HG02943 (cell line): ENCODE results near the gene IVD.

Experiments used
- ATAC-seq: cut with Tn5 transposase; IDR thresholded peaks from one replicate; pipeline ENCODE4 v1.9.1; 2021; ENCODE audit warnings: mild to moderate bottlenecking, low read depth, moderate library complexity; ENCODE audit not compliant: unreplicated experiment

The IVD gene

DNA sequence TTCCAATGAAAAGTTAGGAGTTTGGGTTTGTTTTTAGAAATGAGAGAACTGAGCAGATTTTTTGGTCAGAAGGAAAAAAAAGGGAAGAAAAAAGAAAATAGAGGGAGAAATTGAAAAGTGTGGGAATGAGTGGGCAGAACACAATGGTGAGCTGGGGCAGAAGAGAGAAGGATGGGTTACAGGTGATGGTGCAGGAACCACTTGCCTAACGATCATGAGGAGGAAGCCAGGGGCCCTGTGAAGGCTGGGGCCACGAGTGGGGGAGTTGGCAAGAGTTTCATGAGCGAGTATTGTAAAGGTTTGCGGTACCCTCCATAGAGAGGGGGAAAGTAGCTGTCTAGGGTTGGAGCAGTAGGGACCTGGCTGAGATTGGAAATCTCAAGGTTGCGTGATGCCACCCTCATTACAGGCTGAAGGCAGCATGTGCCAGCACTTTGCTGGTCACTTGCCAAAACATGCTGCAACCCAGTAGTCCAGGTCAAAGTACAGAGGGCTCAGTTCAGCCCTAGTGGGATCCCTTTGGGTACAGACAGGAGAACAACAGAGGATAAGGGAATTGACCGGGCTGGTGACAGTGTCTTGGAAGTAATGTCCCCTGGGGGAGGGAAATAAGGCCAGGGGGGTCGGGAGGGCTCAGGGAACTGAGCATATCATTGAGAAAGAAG is 6.6 kb downstream of the IVD start:
- ATAC-seq = no peak

DNA sequence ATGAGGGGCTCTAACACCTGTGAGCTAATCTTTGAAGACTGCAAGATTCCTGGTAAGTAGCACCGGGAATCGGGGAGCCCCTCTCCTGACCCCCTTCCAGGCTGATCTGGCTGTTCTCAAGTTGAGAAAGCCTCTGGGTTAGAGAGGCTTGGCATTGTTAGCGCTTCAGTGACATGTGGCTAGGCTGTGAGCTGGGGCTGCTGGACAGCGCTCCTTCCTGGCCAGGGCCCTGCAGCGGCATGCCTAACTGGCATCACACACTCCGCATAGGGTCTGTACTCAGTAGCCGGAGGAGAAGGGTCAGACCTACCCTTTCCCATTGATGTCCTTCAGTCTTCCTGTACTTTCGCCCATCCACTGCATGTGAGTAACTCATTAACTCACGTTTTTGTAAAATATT is 7.4 kb downstream of the IVD start:
- no peak for ATAC-seq

DNA sequence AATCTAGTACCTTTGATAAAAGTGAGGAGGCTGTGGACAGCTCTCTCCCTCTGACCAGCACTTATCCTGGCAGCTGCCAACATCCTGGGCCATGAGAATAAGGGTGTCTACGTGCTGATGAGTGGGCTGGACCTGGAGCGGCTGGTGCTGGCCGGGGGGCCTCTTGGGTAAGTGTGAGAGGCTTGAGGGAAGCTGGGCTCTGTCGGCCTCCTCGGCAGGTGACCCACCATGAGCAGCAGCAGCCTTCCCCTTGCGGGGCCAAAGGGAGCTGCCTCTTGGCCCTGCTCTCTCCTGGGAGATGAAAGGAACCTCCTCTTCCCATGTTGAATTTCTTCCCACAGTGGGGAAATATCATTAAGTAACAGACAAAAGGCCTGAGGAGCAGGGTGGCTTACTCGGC is 9.2 kb downstream of the IVD start:
- no peak for ATAC-seq

DNA sequence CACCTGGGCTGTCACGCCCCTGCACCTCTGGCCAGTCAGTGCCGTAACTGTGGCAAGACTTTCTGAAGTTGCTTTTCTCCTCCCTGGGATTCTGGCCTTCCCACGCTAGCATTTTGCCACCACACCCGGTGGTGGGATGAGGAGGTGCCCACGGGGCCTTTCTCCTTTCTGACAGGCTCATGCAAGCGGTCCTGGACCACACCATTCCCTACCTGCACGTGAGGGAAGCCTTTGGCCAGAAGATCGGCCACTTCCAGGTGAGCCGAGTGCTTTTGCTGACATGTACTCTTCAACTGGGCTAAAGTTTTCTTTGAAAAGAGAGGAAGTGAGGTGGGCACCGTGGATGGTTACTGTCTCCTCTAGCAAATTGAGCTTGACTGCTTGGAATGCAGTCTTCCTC is 9.6 kb downstream of the IVD start:
- ATAC-seq = no peak

DNA sequence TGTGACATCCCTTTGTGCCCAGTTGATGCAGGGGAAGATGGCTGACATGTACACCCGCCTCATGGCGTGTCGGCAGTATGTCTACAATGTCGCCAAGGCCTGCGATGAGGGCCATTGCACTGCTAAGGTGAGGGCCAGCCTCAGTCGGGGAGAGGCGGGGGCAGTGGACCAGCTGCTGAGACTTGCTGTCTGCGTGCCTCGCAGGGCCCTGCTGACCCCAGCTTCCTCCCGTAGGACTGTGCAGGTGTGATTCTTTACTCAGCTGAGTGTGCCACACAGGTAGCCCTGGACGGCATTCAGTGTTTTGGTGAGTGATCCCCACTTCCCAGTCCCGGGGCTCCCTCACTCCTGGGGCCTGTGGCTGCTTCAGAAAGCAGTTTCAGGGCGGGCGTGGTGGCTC is 10.5 kb downstream of the IVD start:
- no peak for ATAC-seq

DNA sequence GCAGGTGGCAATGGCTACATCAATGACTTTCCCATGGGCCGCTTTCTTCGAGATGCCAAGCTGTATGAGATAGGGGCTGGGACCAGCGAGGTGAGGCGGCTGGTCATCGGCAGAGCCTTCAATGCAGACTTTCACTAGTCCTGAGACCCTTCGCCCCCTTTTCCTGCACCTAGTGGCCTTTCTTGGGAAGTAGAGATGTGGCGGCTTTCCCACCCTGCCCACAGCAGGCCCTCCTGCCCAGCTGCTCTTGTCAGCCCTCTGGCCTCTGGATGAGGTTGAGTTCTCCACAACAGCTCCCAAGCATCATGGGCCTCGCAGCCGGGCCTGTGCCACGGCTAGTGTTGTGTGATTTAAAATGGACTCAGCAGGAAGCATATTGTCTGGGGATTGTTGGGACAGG is 12.5 kb downstream of the IVD start:
- ATAC-seq = no peak

DNA sequence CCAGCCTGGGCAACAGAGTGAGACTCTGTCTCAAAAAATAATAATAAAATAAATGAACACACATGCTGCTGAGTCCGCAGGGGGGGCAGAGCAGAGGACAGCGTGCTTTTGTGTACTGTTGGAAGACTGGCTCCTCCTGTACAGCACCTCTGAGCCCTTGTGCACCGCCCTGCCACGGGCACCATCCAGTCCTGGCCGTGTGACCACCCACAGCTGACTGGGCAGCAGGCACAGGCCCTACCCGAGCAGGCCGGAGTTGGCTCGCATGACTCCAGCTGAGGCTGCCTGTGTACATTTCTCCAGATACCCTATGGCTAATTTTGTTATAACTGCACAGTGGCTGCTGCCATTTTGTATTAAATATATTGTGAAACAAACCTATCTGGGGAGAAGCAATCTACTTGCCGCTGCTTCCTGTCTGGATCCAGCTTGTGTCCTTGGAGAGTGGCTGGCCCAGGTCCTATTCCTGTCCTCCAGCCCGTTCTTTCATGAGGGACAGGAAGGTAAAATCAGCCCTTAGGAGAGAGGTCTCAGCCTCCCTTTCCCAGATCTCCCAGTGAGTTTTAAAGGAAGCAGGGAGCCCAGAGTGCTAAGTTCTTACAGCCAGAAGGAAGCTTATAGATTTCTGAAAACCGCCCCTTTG is 14.6 kb downstream of the IVD start:
- ATAC-seq = no peak

DNA sequence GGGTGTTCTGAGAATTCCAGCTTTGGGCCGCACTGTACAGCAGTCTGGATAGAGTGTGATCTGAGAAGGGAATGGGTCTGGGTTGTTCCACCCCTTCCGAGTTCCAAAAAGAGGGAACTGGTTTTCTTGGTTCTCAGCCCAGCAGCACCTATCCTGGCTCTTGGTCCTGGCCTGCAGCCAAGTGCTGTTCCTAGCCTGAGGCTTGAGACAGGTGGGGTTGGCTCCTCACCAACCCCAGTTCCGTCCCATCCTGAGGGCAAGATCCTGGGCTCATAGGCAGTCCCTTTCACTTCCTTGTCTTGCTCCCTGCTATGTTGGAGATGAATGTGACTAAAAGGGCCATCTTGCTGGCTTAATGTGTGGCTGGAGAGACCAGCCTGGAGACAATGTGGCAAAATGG is 15.2 kb downstream of the IVD start:
- ATAC-seq = no peak

DNA sequence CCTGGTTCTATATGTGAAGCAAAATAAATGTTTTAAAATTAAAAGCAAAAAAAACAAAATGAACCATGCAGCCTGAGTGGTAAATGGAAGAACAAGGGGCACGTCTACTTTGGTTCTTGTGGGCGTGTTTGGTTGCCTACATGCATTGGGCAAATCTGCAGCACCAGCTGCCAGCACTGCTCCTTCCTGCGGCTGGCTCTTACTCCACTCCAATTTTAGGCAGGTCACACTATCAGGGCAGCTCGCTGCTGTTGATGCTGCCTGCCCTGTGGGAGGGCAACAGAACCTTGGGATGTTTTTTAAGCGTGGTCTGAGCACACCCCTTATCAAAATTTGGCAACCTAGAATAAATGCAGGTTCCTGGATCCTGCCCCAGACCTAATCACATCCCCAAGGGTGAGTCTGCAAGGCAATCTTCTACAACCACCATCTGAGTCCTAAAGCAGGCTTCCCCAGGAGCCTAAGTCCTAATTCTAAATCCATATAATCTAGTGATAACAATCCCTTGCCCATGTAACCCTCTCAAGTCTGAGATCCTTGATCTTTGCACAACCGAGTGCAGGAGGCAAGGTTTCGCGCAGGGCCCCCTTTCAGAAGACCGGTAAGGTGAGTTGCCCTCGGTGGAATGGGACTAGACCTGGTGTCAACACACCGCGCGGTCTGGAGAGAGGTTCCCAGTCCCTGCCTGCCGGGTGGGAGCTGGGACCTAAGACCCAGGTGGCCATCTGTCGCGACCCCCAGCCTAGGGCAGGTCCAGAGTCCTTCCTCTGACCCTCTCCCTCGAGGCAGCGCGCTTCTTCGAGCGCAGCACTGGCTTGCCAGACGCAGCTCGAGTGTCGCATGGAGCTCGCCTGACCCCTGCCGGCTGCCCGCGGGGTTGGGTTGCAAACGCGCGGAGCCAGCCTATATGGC is 15.9 kb downstream of the IVD start:
- ATAC-seq = no peak

DNA sequence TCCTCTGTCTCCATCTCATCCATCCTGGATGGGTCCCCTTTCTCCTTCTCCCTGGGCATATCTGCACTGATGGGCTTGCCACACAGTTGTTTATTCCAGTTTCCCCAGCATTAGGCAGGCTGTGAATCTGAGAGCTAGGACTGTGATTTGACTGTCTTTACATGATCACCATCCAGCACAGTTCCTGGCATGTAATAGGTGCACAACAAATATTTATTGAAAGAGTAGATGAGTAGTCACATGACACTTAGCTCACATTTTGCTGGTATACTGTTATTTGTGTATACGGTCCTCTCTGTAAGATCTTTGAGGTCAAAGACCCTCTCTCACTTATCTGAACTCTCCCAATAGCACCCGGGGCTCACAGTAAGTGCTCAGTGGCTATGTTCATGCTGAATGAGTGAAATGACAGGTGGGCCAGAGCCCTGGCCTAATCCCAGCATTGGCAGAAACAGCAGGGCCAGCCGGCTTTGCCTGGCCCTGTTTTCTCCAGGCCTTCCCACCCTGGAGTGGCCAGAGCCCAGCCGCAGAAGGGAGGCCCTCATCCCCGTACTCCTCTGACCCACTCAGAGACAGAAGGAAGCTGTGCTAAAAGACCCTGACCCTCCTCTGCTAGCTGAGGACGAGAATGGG is 19.0 kb downstream of the IVD start:
- ATAC-seq = no peak

DNA sequence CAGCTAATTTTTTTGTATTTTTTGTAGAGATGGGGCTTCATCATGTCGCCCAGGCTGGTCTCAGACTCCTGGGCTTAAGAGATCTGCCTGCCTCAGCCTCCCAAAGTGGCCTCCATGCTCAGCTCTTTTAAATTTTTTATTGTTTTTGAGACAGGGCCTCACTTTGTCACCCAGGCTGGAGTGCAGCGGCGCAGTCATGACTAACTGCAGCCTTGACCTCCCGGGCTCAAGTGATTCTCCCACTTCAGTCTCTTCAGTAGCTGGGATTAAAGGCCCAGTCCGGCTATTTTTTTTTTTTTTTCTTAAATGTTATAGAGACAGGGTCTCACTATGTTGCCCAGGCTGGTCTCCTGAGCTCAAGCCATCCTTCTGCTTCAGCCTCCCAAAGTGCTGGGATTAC is 20.1 kb downstream of the IVD start:
- ATAC-seq = no peak

DNA sequence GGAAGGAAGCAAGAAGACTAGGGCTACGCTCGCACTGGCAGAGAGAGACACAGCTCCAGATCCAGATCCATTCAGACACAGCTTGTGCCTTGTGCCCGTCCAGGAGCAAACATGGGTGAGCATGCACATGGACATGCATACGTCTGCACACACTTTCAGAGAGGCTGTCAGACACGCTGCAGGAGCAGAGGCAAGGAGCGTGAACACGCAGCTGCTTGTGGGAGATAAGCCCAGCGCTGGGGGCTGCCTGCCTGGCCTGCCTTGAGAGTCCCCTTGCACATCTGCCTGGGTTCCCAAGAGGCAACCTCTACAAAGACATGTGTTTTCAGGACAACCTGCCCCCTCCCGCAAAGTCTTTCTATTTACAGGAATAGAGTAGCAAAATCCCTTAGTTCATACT is 21.6 kb downstream of the IVD start:
- ATAC-seq = no peak

DNA sequence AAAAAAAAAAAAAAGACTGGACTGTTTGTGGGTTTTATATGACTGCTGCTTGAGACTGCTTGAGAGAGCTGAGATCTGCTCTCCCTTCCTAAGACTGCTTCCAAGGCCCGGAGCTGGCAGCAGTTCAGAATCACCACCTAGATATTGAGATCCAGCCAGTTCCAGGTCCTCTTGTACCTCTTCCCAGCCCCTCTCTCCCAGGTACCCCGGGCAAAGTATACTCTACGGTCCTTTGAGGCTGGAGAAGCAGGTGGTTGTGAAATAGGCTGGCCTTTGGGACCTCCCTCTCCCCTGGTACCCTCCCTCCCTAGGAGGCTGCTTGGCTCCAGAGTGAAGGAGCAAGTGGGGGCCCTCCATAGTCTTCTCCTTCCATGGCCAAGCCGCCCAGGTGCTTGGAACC is 22.6 kb downstream of the IVD start:
- ATAC-seq = no peak

DNA sequence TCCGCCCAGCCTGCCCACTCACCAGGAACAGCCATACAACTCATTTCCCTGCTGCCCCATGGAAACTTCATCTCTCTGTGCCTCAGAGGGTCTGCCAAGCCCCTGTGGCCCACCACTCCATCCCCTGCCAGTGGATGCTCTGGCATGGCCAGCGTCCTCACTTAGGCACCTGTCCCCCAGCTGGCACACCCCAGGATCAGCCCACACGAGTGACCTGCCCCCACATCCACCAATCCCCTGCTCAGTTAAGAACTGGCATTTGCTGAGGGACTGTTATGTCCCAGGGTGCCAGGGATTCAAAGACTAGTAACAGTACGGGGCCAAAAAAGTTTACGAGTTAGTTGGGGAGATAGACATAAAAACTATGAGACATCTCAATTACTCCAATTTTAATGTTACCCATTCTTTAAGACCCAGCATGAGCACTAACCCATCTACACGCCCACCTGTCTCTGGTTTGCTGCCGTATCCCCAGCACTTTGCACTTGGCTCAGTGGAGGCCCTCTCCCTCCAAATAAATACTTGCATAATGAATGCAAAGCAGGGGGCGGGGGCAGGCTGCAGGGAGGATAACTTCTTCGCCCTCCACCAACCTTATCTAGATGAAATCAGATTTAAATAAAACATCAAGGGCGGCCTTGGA is 23.6 kb downstream of the IVD start:
- no peak for ATAC-seq

DNA sequence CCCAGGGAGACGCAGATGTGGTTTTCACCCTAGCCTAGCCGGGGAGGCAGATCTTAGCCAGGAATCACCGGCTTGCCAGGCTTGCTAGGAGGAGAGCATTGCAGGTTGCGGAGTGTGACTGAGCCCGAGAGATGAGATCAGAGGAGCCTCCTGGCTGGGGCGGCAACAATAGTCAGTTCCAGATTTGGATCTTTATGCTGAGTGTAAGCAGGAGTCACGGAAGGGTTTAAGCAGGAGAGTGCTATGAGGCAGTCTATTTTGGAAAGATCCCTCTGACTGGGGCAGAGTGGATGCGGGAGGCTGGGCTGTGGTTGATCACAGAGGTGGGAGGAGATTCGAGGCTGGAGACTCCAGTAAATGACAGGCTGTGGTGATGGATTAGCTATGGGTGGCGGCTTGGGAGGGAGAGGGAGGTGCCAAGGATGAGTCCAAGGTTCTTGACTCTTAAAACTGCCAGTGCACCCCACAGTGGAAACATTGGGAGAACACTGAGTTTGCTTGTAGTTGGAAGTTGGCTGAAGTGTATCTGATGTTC is 24.7 kb downstream of the IVD start:
- ATAC-seq = no peak

DNA sequence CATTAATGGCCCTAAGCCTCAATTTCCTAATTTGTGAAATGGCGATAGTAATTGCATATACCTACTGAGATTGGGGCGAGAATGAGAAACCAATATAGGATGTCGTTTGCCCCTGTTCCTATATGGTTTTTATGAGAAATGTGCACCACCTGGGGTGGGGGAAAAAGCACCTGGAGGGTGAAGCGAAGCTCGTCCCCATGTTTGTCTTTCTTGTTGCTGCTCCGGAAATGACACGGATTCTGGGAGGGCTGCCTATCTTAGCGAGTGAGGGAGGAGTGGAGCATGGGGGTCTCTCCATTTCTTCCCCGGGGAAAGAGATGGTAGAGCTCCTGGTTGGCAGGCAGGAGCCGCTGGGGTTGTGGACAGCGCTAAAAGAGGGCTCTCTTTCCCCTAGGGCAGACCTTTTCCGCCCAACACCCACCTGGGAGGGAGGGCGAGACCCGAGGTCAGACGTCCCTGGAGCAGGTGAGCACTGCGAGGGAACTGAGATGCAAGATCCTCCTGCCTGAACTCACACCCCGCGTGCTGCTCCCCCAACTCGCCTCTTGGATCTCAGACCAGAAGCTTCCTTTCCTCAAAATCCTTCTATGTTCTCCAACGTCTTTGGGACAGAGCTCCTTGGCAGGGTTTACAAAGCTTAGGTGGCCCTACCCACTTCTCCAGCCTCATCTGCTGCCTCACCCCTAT is 29.6 kb downstream of the IVD start:
- no peak for ATAC-seq

DNA sequence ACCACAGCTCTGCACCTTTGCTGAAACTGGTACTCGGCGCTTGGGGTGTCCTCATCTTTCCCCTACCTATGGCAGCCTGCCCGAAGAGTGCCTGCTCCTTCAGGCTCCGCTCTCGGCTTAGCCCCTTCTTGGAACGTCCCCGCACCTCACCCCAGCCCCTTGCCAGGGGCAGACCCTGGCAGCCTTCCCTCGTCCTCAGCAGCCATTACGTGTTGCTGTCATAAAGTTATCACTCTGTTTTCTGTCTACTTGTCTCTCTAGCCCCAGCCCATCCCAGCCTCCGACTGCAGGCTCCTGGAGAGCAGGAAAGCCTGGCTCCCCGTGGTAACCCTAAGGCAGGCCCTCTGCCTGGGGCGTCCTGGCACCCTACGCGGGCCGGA is 30.1 kb downstream of the IVD start:
- no peak for ATAC-seq

DNA sequence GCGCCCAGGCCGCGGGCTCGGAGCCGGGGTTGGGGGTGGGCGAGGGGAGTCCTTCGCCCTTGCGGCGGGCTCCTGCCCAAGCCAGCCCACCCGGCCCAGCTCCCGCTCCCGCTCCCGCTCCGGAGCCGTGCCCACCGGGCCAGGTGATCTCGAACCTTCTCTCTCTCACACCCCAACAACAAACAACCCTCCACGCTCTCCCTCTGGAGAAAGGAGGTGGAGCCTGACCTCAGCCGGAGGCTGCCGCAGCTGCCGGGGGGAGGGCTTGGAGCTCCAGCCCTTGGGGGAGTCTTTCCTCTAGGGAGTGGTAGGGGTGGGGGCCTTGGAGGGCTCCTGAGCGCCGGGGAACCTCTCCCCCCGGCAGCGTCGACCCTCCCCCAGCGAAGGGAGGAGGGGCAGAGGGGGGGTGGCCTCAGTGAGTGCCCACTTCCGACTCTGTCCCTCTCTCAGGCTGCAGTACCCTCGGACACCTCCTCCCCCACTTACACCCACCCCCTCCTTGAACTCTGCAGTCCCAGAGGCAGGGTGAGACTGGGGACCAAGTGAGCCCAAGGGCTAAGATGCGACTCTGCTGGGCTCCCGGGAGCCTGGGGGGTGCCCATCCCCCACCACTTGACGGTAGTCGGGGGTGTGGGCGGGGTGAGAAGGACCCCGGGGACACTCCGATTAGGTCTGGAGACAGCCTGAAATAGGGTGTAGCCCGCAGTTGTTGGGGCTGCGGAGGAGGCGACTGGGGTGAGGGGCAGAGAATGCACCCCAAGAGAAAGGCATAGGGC is 30.7 kb downstream of the IVD start:
- ATAC-seq = no peak
